ENCODE data around the gene NBEAL1.
"Not testable (repeated sequence)": the region's sequence is repeated elsewhere in the genome, so short reads cannot be mapped to it uniquely, and the experiment has no call there.

Gene NBEAL1

DNA sequence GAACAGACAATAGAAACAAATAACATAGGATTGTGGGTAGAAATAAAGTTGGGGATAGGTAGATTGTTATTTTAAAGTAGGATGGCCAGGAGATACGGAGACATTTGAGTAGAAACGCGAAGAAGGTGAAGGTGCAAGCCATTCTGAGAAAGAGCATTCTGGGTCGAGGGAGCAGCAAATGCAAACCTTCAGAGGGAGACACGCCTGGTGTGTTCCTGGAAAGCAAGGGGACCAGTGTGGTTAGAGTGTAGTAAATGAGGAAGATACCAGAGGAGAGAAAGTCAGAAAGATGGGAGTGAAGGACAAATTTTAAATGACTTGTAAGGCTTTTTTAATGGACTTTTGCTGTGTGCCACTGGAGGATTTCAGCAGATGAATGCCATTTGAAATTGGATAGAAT lies 225.8 kb downstream of the NBEAL1 start:
- no peak overlapping the region for H3K27ac Mint-ChIP-seq
- DNase-seq (no peak), ATAC-seq (replicated peaks) (no peak)
- H3K4me1 Mint-ChIP-seq: peaks cover 18 to 49% of the 10 kb centered on the region in 2 donors
- H3K36me3 Mint-ChIP-seq: peaks cover 22 to 35% of the 10 kb centered on the region in 2 donors
- H3K9me3 Mint-ChIP-seq: peaks cover 0 to 2% of the 10 kb centered on the region in 2 donors
- H3K27me3 Mint-ChIP-seq: no peaks in the 10 kb centered on the region
- H3K4me3 Mint-ChIP-seq: peak overlapping the region; percentile 90 to 96

GRCh38 chr2:203242518-203242917 lies 227.8 kb downstream of the NBEAL1 start:
- DNase-seq (no peak), ATAC-seq (replicated peaks) (no peak)
- H3K9me3 Mint-ChIP-seq: peaks cover 0 to 2% of the 10 kb centered on the region in 2 donors
- peaks cover 25 to 43% of the 10 kb centered on the region in 2 donors for H3K36me3 Mint-ChIP-seq
- H3K27ac Mint-ChIP-seq: no peak overlapping the region
- peaks cover 18 to 57% of the 10 kb centered on the region in 2 donors for H3K4me1 Mint-ChIP-seq
- H3K4me3 Mint-ChIP-seq: no peak overlapping the region
- no peaks in the 10 kb centered on the region for H3K27me3 Mint-ChIP-seq

DNA sequence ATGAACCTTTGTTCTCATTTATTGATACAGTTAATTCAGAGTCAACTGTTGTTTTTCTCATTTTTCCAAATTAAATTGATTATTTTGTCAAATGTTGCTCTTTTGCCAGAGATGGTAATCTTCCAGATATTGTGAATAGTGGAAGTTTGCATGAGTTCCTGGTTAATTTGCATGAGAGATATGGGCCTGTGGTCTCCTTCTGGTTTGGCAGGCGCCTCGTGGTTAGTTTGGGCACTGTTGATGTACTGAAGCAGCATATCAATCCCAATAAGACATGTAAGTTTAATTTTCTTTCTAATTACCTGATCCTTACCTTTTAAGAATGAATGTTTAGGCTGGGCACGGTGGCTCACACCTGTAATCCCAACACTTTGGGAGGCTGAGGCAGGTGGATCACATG lies 232.0 kb downstream of the NBEAL1 start:
- ATAC-seq (replicated peaks) (no peak), DNase-seq (no peak)
- H3K36me3 Mint-ChIP-seq: peaks cover 21 to 39% of the 10 kb centered on the region in 2 donors
- no peaks in the 10 kb centered on the region for H3K27me3 Mint-ChIP-seq
- no peak overlapping the region for H3K4me3 Mint-ChIP-seq
- peaks cover 0 to 2% of the 10 kb centered on the region in 2 donors for H3K9me3 Mint-ChIP-seq
- H3K4me1 Mint-ChIP-seq: peaks cover 11 to 31% of the 10 kb centered on the region in 2 donors
- no peak overlapping the region for H3K27ac Mint-ChIP-seq

GRCh38 chr2:203252818-203253217 lies 238.1 kb downstream of the NBEAL1 start:
- no peak for ATAC-seq (replicated peaks)
- H3K36me3 Mint-ChIP-seq: peaks cover 41 to 57% of the 10 kb centered on the region in 2 donors
- no peak overlapping the region for H3K4me3 Mint-ChIP-seq
- H3K4me1 Mint-ChIP-seq: peaks cover 0 to 4% of the 10 kb centered on the region in 2 donors
- peaks cover 5% of the 10 kb centered on the region in 2 donors for H3K9me3 Mint-ChIP-seq
- no peaks in the 10 kb centered on the region for H3K27me3 Mint-ChIP-seq
- no peak for DNase-seq
- no peak overlapping the region for H3K27ac Mint-ChIP-seq

DNA sequence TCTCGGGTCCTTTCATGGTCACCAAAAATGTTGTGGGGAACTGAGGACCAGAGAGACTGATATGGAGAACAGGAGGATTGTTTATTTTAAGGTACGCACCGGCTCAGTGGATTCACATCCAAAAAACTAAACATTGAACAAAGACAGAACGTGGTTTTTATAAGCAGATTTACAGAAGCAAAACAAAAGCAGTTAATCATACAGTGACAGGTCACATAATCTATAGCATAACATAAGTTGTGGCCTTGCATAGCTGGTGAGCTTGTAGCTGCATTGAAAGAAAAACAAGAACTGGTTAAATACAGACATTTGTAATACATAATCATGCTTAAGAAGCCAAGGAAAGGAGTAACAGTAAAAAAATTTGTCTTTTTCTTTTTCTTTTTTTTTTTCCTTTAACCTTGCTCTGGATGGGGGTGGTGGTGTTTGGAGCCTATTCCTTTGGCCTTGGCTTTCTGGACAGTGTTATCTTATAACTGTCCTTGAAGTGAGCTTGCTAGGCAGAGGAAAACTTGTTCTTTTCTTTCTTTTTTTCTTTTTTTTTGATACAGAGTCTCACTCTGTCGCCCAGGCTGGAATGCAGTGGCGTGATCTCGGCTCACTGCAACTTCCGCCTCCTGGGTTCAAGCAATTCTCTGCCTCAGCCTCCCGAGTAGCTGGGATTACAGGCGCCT lies 238.9 kb downstream of the NBEAL1 start:
- H3K9me3 Mint-ChIP-seq; DNase-seq; H3K27ac Mint-ChIP-seq; H3K4me1 Mint-ChIP-seq; H3K27me3 Mint-ChIP-seq; ATAC-seq (replicated peaks); H3K4me3 Mint-ChIP-seq: not testable (repeated sequence)
- H3K36me3 Mint-ChIP-seq: peaks cover 42 to 59% of the 10 kb centered on the region in 2 donors

GRCh38 chr2:203261326-203262159 lies 246.9 kb downstream of the NBEAL1 start:
- H3K27me3 Mint-ChIP-seq: no peaks in the 10 kb centered on the region
- H3K27ac Mint-ChIP-seq: no peak overlapping the region
- DNase-seq (no peak), ATAC-seq (replicated peaks) (no peak)
- no peaks in the 10 kb centered on the region for H3K9me3 Mint-ChIP-seq
- H3K4me1 Mint-ChIP-seq: peaks cover 3 to 6% of the 10 kb centered on the region in 2 donors
- no peak overlapping the region for H3K4me3 Mint-ChIP-seq
- peaks cover 36 to 39% of the 10 kb centered on the region in 2 donors for H3K36me3 Mint-ChIP-seq
